H1 (cell line): Measurements from ENCODE around the gene CHMP4B. TPM values are rescaled to one million over a fixed set of nuclear protein-coding genes. Genes with fewer than 3 reads are reported as not detected.
A peak's percentile ranks its signal among the peaks of the same experiment; 100 is the strongest.

Source experiments
- CTCF ChIA-PET: fragments of 300-600 bp; sonication (Branson Sonifier 250); formaldehyde crosslinking; loops from one replicate; lab custom pipeline; 2021; ENCODE audit not compliant: partially characterized antibody; lab: Charles Lee
- POLR2A ChIA-PET: fragments of 300-600 bp; sonication (Branson Sonifier 250); formaldehyde crosslinking; loops from one replicate; lab custom pipeline; 2021; ENCODE audit warnings: inconsistent platforms; ENCODE audit not compliant: partially characterized antibody; lab: Charles Lee
- DNase-seq, 2 experiments: peaks; one replicate each; pipeline versions ENCODE4 v3.0.0 to v3.0.0-alpha.2; 2010 to 2022; ENCODE audit warnings: low spot score in 2 of 2, low read depth in 1 of 2, mixed read lengths in 1 of 2
- FAIRE-seq: peaks from 2 replicates; lab custom pipeline; 2011; peaks lifted over from hg19 to GRCh38; lab: Jason Lieb, UNC
- H2AFZ ChIP-seq: 2 replicates; pipeline ENCODE4 v1.8.1; 2012; ENCODE audit warnings: low read length, inconsistent platforms
- H2AK5ac ChIP-seq: 2 replicates; pipeline ENCODE4 v1.6.1; 2013; ENCODE audit warnings: low read depth, low read length
- H2BK120ac ChIP-seq: replicated peaks from 2 replicates; pipeline ENCODE3; 2013; ENCODE audit warnings: low read depth, low read length, inconsistent platforms
- H2BK12ac ChIP-seq: 2 replicates; pipeline ENCODE4 v1.6.1; 2013; ENCODE audit warnings: low read depth, low read length
- H2BK15ac ChIP-seq: 2 replicates; pipeline ENCODE4 v1.6.1; 2013; ENCODE audit warnings: low read length
- H2BK20ac ChIP-seq: 2 replicates; pipeline ENCODE4 v1.6.1; 2013; ENCODE audit warnings: low read length
- H2BK5ac ChIP-seq: 2 replicates; pipeline ENCODE4 v1.6.1; 2013; ENCODE audit warnings: low read depth, low read length
- H3K14ac ChIP-seq: 2 replicates; pipeline ENCODE4 v1.6.1; 2013; ENCODE audit warnings: inconsistent platforms; ENCODE audit not compliant: insufficient read length
- H3K18ac ChIP-seq: 2 replicates; pipeline ENCODE4 v1.6.1; 2013; ENCODE audit warnings: low read length; ENCODE audit errors: extremely low read depth
- H3K23ac ChIP-seq: 2 replicates; pipeline ENCODE4 v1.6.1; 2013; ENCODE audit warnings: inconsistent platforms; ENCODE audit not compliant: insufficient read length
- H3K23me2 ChIP-seq: 2 replicates; pipeline ENCODE4 v1.6.1; 2013; ENCODE audit warnings: low read depth, low read length
- H3K27ac ChIP-seq: 2 replicates; pipeline ENCODE4 v1.6.1; 2011; ENCODE audit warnings: low read depth, low read length, inconsistent platforms
- H3K27me3 ChIP-seq, 4 experiments: replicated peaks in 1 of 4; 1 replicate in 1 of 4; 2 replicates in 3 of 4; pipeline versions ENCODE4 v1.6.1 to v1.8.1; 2011 to 2013; ENCODE audit warnings: low read length in 3 of 4, mild to moderate bottlenecking in 3 of 4, inconsistent platforms in 2 of 4, mixed read lengths in 2 of 4, moderate library complexity in 1 of 4; ENCODE audit not compliant: control insufficient read depth in 3 of 4, insufficient read depth in 3 of 4; ENCODE audit errors: extremely low read depth in 1 of 4
- H3K36me3 ChIP-seq, 4 experiments: 2 replicates each; pipeline versions ENCODE4 v1.6.1 to v1.8.1; 2011 to 2013; ENCODE audit warnings: mild to moderate bottlenecking in 4 of 4, low read length in 3 of 4, moderate library complexity in 2 of 4, control low read depth in 1 of 4, inconsistent platforms in 1 of 4; ENCODE audit not compliant: insufficient read depth in 4 of 4, control insufficient read depth in 2 of 4
- H3K4ac ChIP-seq: replicated peaks from 2 replicates; pipeline ENCODE3; 2013; ENCODE audit warnings: low read length, low read depth, mixed read lengths, inconsistent platforms; ENCODE audit not compliant: insufficient read length
- H3K4me1 ChIP-seq, 4 experiments: replicated peaks in 1 of 4; 1 replicate in 1 of 4; 2 replicates in 3 of 4; pipeline versions ENCODE4 v1.6.1 to v1.8.1; 2011 to 2013; ENCODE audit warnings: low read length in 3 of 4, inconsistent platforms in 2 of 4, mixed read lengths in 1 of 4; ENCODE audit not compliant: insufficient read depth in 4 of 4, control insufficient read depth in 3 of 4
- H3K4me2 ChIP-seq, 2 experiments: 2 replicates each; pipeline versions ENCODE4 v1.6.1 to v1.8.1; 2011 to 2013; ENCODE audit warnings: low read depth in 2 of 2, low read length in 2 of 2, control low read depth in 1 of 2, inconsistent platforms in 1 of 2, mild to moderate bottlenecking in 1 of 2; ENCODE audit not compliant: insufficient read depth in 1 of 2
- H3K4me3 ChIP-seq, 4 experiments: fragments of 200-600, 300-600 bp in 1 of 4; sonication (generic), shearing (Covaris generic), sonication (Bioruptor Twin) in 1 of 4; 2 replicates each; pipeline versions ENCODE4 v1.5.1 to v1.8.1; 2011 to 2016; ENCODE audit warnings: low read length in 4 of 4, low read depth in 3 of 4, control low read depth in 2 of 4, inconsistent platforms in 2 of 4, mild to moderate bottlenecking in 2 of 4, mixed read lengths in 1 of 4, moderate library complexity in 1 of 4; ENCODE audit not compliant: insufficient read depth in 2 of 4; ENCODE audit errors: extremely low read depth in 1 of 4
- H3K56ac ChIP-seq: replicated peaks from 2 replicates; pipeline ENCODE3; 2013; ENCODE audit warnings: low read depth, mild to moderate bottlenecking, mixed read lengths, low read length, inconsistent platforms; ENCODE audit not compliant: insufficient read length
- H3K79me1 ChIP-seq: 2 replicates; pipeline ENCODE4 v1.6.1; 2013; ENCODE audit warnings: low read depth, low read length, control low read depth
- H3K79me2 ChIP-seq, 2 experiments: 2 replicates each; pipeline versions ENCODE4 v1.6.1 to v1.8.1; 2012 to 2013; ENCODE audit warnings: low read length in 2 of 2, mild to moderate bottlenecking in 2 of 2, inconsistent platforms in 1 of 2; ENCODE audit not compliant: insufficient read depth in 2 of 2, control insufficient read depth in 1 of 2
- H3K9ac ChIP-seq, 4 experiments: replicated peaks in 1 of 4; 1 replicate in 1 of 4; 2 replicates in 3 of 4; pipeline versions ENCODE4 v1.6.1 to v1.8.1; 2011 to 2013; ENCODE audit warnings: low read depth in 3 of 4, low read length in 3 of 4, control low read depth in 2 of 4, mild to moderate bottlenecking in 2 of 4, moderate library complexity in 2 of 4, inconsistent platforms in 1 of 4; ENCODE audit errors: extremely low read depth in 1 of 4
- H3K9me3 ChIP-seq, 2 experiments: 2 replicates each; pipeline versions ENCODE4 v1.6.1 to v1.8.1; 2012 to 2013; ENCODE audit warnings: mild to moderate bottlenecking in 2 of 2, moderate library complexity in 2 of 2, control low read depth in 1 of 2, inconsistent platforms in 1 of 2, low read depth in 1 of 2, low read length in 1 of 2, mixed read lengths in 1 of 2; ENCODE audit not compliant: insufficient read depth in 2 of 2
- H4K20me1 ChIP-seq, 2 experiments: replicated peaks in 1 of 2; 2 replicates each; pipeline versions ENCODE3 to v1.8.1; 2011 to 2013; ENCODE audit warnings: inconsistent platforms in 2 of 2, low read length in 2 of 2, mild to moderate bottlenecking in 1 of 2; ENCODE audit not compliant: insufficient read depth in 2 of 2, control insufficient read depth in 1 of 2
- H4K5ac ChIP-seq: 2 replicates; pipeline ENCODE4 v1.6.1; 2013; ENCODE audit warnings: low read length, low read depth, mixed read lengths, inconsistent platforms; ENCODE audit not compliant: insufficient read length
- H4K8ac ChIP-seq: 2 replicates; pipeline ENCODE4 v1.8.0; 2013; ENCODE audit warnings: mild to moderate bottlenecking, moderate library complexity, low read length, inconsistent platforms; ENCODE audit not compliant: insufficient read depth; ENCODE audit errors: extremely low read depth
- H4K91ac ChIP-seq: replicated peaks from 2 replicates; pipeline ENCODE3; 2013; ENCODE audit warnings: low read length, mixed read lengths, inconsistent platforms; ENCODE audit not compliant: insufficient read length
- BCL11A ChIP-seq, 2 experiments: IDR thresholded peaks; one replicate each; pipeline ENCODE4 v1.6.1; 2011; ENCODE audit warnings: low read depth in 2 of 2, low read length in 2 of 2, mild to moderate bottlenecking in 2 of 2
- CEBPB ChIP-seq: IDR thresholded peaks from 2 replicates; pipeline ENCODE4 v1.6.1; 2012; ENCODE audit warnings: low read depth, low read length
- FOSL1 ChIP-seq: IDR thresholded peaks from 2 replicates; pipeline ENCODE4 v1.6.1; 2011; ENCODE audit warnings: mild to moderate bottlenecking, low read depth, low read length, moderate library complexity; ENCODE audit not compliant: insufficient read depth
- WGBS, 2 experiments: shearing (Covaris generic) in 1 of 2; methylation state at CpG; one replicate each; pipeline versions ENCODE4 v1.1.6 to v1.1.7; 2013 to 2015; ENCODE audit warnings: low lambda C conversion rate in 2 of 2, mixed read lengths in 2 of 2, inconsistent platforms in 1 of 2, low coverage in 1 of 2, missing lambda C conversion rate in 1 of 2; ENCODE audit not compliant: insufficient replicate concordance in 2 of 2, insufficient coverage in 1 of 2, insufficient read length in 1 of 2; ENCODE audit errors: extremely low coverage in 1 of 2, missing lambda C conversion rate in 1 of 2; 5-methylcytosine and 5-hydroxymethylcytosine counted together
- polyA plus RNA-seq, 7 experiments: library from polyadenylated mRNA; depleted of rRNA in 3 of 7; stranded (reverse) in 5 of 7; unstranded in 2 of 7; fragments of >200 nt in 5 of 7; fragments of 200-250 nt in 2 of 7; gene quantifications; 1 replicate in 5 of 7; 2 replicates in 1 of 7; 4 replicates in 1 of 7; pipeline versions ENCODE4 v1.2.1 to v1.2.3, GENCODE V29; 2011 to 2013; ENCODE audit warnings: missing spikeins in 2 of 7, mixed read lengths in 2 of 7
- total RNA-seq: library from RNA; stranded (reverse); fragmentation: NEBNext Ultra II Directional; extraction: Animal tissue kit (Norgen Biotek cat#: 25700); gene quantifications from 2 replicates; pipeline ENCODE4 v1.2.1, GENCODE V29; 2021

Gene CHMP4B
- total and polyA plus RNA-seq, 2 of the 8 experiments (the other 6 are each of a cell fraction or from before 2014, with no cell fraction given) = 38.6 to 66.3 TPM

DNA sequence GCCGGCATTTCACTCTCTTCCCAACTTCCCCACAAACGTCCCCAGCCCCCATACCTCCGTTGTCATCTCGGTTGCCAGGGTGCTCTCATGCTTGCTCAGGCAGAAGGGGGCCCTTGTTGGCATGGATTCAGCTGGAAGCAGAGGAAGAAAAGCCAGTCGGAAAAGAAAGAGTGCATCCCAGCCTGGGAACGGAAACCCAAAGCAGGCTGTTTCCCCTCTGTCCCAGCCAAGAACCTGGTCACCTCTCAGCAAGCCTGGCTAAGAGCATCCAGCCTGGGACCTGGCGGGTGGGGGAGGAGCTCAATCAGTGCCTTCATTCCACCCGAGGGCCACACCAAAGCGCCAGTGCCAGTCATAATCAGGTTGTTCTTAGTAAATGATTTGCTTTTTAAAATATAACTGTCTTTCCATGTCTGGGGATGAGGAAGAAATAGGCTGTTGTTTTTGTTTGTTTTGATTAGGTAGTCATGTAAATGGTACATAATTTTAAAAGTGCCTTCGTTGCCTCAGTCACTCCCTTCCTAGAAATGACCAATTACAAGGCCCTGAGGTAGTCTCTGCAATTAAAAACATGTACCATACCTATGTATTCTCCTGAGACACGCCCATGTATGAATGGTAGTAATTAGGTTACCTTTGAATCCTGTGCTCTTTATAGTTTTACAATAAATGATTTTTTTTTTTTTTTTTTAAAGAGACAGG, 21.1 kb downstream of the CHMP4B start:
- no peak overlapping the region for H4K91ac ChIP-seq
- H2BK12ac ChIP-seq = no peak overlapping the region
- peaks cover 0 to 55% of the 10 kb centered on the region in 2 experiments; a peak in 2 of 4 replicates for H3K79me2 ChIP-seq
- no peak overlapping the region for H4K5ac ChIP-seq
- no peak overlapping the region for H2BK120ac ChIP-seq
- H2BK15ac ChIP-seq = no peak overlapping the region
- POLR2A ChIA-PET = no interaction called here
- H3K56ac ChIP-seq = no peak overlapping the region
- FAIRE-seq (no peak), DNase-seq (no peak)
- H3K14ac ChIP-seq = no peak overlapping the region
- peaks cover 21% of the 10 kb centered on the region for H3K79me1 ChIP-seq
- H3K18ac ChIP-seq = no peak overlapping the region
- no peak overlapping the region for H2AK5ac ChIP-seq
- 72% methylated on average over 11 of the region's 11 CpGs; no CpG with 5 or more reads in 1 of the 2 experiments for WGBS, 2 experiments
- no peak for TF ChIP-seq BCL11A (IDR thresholded peaks at IDR 0.05; ENCODE audit: low read depth in 2 of 2, low read length in 2 of 2)
- no peak for TF ChIP-seq CEBPB
- no peak for TF ChIP-seq FOSL1
- CTCF ChIA-PET = interaction anchor here (0.6 to 1.5 kb wide), 9 partner anchors 7 to 190 kb away, joined by 3 to 5 read pairs (median 3); partner anchors contain the start of gene CHMP4B
- H3K23ac ChIP-seq = no peak overlapping the region
- no peak overlapping the region for H2AFZ ChIP-seq
- H3K27me3 ChIP-seq = no peaks in the 10 kb centered on the region
- H3K4me2 ChIP-seq = peak overlapping the region in 1 of 2 experiments; percentile 8; a peak in 1 of 4 replicates
- no peak overlapping the region for H4K8ac ChIP-seq
- no peak overlapping the region for H3K9ac ChIP-seq
- H2BK5ac ChIP-seq = no peak overlapping the region
- H2BK20ac ChIP-seq = no peak overlapping the region
- H3K36me3 ChIP-seq = no peaks in the 10 kb centered on the region; a peak in 1 of 8 replicates
- peaks cover 3 to 10% (median 5%) of the 10 kb centered on the region in 4 experiments; a peak in 4 of 7 replicates for H3K4me1 ChIP-seq
- no peaks in the 10 kb centered on the region for H3K9me3 ChIP-seq
- no peak overlapping the region for H3K27ac ChIP-seq
- no peaks in the 10 kb centered on the region for H3K23me2 ChIP-seq
- H3K4ac ChIP-seq = no peak overlapping the region
- peaks cover 0 to 8% of the 10 kb centered on the region in 2 experiments for H4K20me1 ChIP-seq
- no peak overlapping the region for H3K4me3 ChIP-seq
